C4-2B (cell line): ENCODE measurements around the gene CNTN5.

Experiments used
- CTCF ChIP-seq: fragments of 450-650 bp; conservative IDR thresholded peaks from 2 replicates; pipeline ENCODE4 v1.5.1; 2017; ENCODE audit warnings: mild to moderate bottlenecking
- ZFX ChIP-seq: fragments of 450-650 bp; IDR thresholded peaks from 2 replicates; pipeline ENCODE4 v1.6.1; 2017

DNA sequence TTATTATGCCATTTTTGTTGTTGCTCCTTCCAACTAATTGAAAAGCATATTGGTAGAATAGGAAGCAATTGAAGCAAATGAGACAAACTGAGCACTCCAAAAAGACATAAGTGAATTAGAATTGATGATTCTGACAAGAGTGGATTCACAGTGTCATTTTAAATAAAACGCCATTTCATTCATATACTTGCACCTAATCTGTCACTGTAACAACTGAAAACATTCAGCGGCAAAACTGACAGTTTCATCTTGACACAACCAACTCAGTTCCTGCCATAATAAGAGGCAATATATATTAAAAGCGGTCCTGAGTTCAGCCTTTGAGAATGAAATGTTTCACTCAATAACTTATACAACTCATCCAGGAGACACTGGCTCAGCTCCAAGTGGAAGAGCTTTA lies 306.8 kb downstream of the CNTN5 start:
- TF ChIP-seq CTCF (no peak), ZFX (no peak)
